DND-41 (cell line): Measurements from ENCODE around the gene SLC12A4.

Experiments used
- ATAC-seq: fragments of 200-7000 bp; cut with Tn5 transposase; 3 replicates; pipeline ENCODE4 v1.9.1; 2021; ENCODE audit warnings: low read depth; ENCODE audit not compliant: insufficient read depth
- DNase-seq: peaks from one replicate; pipeline ENCODE4 v3.0.0-alpha.2; 2020
- H2AFZ ChIP-seq: 2 replicates; pipeline ENCODE4 v1.6.0; 2012; ENCODE audit warnings: low read depth, low read length
- H3K27ac ChIP-seq: 2 replicates; pipeline ENCODE4 v1.5.1; 2012; ENCODE audit warnings: low read length, inconsistent platforms
- H3K27me3 ChIP-seq: fragments of 200-600 bp; sonication (generic); 2 replicates; pipeline ENCODE4 v1.6.0; 2012; ENCODE audit warnings: low read length, mild to moderate bottlenecking, inconsistent platforms; ENCODE audit not compliant: insufficient read depth, poor library complexity
- H3K36me3 ChIP-seq: 2 replicates; pipeline ENCODE4 v1.5.1; 2012; ENCODE audit warnings: low read length, inconsistent platforms; ENCODE audit not compliant: insufficient read depth
- H3K4me1 ChIP-seq: 2 replicates; pipeline ENCODE4 v1.5.1; 2012; ENCODE audit warnings: mild to moderate bottlenecking, low read length; ENCODE audit not compliant: insufficient read depth
- H3K4me2 ChIP-seq: 2 replicates; pipeline ENCODE4 v1.6.0; 2012; ENCODE audit warnings: mild to moderate bottlenecking, moderate library complexity, low read length, inconsistent platforms; ENCODE audit not compliant: insufficient read depth
- H3K4me3 ChIP-seq, 2 experiments: fragments of 200-600 bp in 1 of 2; shearing (Covaris generic) in 1 of 2; 2 replicates each; pipeline ENCODE4 v1.5.1; 2012 to 2016; ENCODE audit warnings: inconsistent platforms in 2 of 2, low read length in 2 of 2, mild to moderate bottlenecking in 2 of 2, low read depth in 1 of 2, moderate library complexity in 1 of 2
- H3K79me2 ChIP-seq: 2 replicates; pipeline ENCODE4 v1.6.0; 2012; ENCODE audit warnings: low read length, inconsistent platforms; ENCODE audit not compliant: insufficient read depth
- H3K9ac ChIP-seq: 2 replicates; pipeline ENCODE4 v1.6.0; 2012; ENCODE audit warnings: low read depth, mild to moderate bottlenecking, inconsistent platforms, low read length, moderate library complexity
- H3K9me3 ChIP-seq: 2 replicates; pipeline ENCODE4 v1.5.1; 2012; ENCODE audit warnings: low read length, moderate library complexity, mild to moderate bottlenecking, inconsistent platforms; ENCODE audit not compliant: insufficient read depth, severe bottlenecking
- H4K20me1 ChIP-seq: 2 replicates; pipeline ENCODE4 v1.6.0; 2012; ENCODE audit warnings: low read length; ENCODE audit not compliant: insufficient read depth
- EZH2 ChIP-seq: IDR thresholded peaks from 3 replicates; pipeline ENCODE4 v1.6.1; 2012; ENCODE audit warnings: borderline replicate concordance, low read depth, mild to moderate bottlenecking, moderate library complexity, low read length, inconsistent platforms; ENCODE audit not compliant: severe bottlenecking
- TF ChIP-seq, protein P1 (sequence below): IDR thresholded peaks from 2 replicates; pipeline ENCODE4 v1.5.1; 2012; ENCODE audit warnings: borderline replicate concordance, low read length, moderate library complexity, mild to moderate bottlenecking; ENCODE audit not compliant: poor library complexity, severe bottlenecking; ENCODE audit errors: extremely low read depth

Gene SLC12A4

DNA sequence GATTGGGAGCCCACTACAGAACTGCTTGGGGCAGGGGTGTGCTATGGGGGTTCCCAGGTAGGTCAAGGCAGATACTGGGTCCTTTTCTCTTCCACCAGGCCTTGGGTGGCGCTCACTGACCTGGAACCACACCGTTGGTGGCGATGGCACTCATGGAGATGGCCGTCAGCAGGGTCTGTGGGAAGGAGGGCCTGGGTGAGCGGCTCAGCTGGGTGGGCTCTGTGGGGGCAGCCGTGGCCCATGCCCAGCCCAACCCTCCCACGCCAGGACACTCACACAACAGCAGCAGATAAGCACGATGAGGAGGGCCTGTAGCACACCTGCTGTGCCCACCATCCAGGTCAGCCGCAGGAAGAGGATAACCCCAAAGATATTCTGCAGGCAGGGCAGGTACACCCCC, 10.8 kb downstream of the SLC12A4 start:
- Histone ChIP-seq H3K4me3 (no peak overlapping the region), H3K36me3 (peaks cover 57% of the 10 kb centered on the region), H3K27me3 (no peaks in the 10 kb centered on the region), H3K27ac (no peak overlapping the region), H3K4me2 (no peak overlapping the region), H3K4me1 (no peaks in the 10 kb centered on the region), H4K20me1 (no peaks in the 10 kb centered on the region), H2AFZ (no peak overlapping the region), H3K9me3 (no peaks in the 10 kb centered on the region), H3K9ac (no peak overlapping the region), H3K79me2 (no peaks in the 10 kb centered on the region)
- DNase-seq (no peak), ATAC-seq (no peak)
- TF ChIP-seq, protein P1, sequence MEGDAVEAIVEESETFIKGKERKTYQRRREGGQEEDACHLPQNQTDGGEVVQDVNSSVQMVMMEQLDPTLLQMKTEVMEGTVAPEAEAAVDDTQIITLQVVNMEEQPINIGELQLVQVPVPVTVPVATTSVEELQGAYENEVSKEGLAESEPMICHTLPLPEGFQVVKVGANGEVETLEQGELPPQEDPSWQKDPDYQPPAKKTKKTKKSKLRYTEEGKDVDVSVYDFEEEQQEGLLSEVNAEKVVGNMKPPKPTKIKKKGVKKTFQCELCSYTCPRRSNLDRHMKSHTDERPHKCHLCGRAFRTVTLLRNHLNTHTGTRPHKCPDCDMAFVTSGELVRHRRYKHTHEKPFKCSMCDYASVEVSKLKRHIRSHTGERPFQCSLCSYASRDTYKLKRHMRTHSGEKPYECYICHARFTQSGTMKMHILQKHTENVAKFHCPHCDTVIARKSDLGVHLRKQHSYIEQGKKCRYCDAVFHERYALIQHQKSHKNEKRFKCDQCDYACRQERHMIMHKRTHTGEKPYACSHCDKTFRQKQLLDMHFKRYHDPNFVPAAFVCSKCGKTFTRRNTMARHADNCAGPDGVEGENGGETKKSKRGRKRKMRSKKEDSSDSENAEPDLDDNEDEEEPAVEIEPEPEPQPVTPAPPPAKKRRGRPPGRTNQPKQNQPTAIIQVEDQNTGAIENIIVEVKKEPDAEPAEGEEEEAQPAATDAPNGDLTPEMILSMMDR = no peak
- TF ChIP-seq EZH2 = no peak

DNA sequence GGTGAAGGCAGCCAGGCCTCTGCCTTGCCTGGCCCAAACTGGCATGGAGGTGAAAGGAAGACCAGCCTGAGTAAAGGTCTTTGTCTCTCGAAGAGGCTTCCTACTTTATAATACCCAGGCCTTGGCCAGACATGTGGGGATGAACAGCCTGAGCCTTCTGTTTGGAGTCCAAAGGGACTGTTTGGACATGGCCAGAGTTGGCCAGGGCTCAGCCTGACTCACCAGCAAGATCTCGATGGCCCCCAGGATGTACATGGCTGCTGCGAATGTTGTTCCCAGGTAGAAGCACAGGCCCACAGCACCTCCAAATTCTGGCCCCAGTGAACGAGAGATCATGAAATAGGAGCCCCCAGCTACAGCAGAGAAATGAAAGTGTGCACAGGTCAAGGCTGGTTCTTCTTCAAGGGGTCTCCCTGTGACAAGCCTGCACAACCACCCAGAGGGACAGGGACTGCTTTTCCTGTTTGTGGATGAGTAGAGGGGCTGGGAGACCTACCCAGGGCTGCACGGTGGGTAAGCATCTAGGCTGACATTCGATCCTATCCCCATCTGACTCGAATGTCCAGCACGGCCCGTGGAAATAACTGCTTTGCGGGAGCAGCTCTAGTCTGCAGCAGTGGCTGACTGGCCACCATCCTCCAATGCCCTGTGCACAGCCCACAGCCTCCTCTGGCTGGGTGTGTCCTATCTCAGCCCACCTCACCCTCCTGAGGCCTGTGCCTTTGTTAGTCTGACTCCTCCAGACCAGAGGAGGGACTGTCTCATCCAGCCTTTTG, 13.8 kb downstream of the SLC12A4 start:
- no peak overlapping the region for H3K4me3 ChIP-seq
- ATAC-seq = no peak

DNA sequence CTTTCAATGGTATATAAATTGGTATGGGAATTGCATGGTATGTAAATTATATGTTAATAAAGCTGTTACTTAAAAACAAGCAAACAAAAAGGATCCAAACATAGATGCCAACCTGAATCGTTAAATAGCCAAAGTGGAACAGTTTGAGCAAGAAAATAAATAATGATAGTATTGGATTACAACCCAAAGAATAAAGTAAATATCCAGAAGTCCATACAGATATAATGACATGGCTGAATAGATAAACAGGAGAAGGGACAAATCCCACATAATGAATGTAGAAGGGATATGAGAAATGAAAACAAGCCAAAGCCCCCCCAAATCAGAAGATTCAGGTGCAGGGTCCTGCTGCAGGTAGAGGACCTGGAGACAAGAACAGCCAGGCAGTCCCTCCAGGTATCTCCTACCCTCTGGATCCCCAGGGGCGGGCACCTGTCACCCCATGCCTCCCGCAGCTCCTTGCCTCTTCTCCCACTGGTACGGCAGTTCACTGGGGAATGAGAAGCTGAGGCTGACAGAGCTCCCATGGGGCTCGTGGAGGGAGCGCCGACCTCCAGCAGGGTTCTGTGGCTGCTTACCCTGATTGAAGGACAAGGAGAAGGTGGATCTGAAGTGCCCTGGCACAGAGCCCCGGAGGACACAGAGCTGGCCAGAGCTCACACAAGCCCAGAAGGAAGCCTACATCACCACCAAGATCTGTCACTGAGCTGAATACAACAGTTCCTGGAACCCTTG, 14.6 kb downstream of the SLC12A4 start:
- H3K36me3 ChIP-seq = peaks cover 59% of the 10 kb centered on the region
- H4K20me1 ChIP-seq = no peaks in the 10 kb centered on the region

More for the DNA sequence above, 13.8 kb downstream of the SLC12A4 start:
- H2AFZ ChIP-seq = no peak overlapping the region
- H4K20me1 ChIP-seq = no peaks in the 10 kb centered on the region
- H3K9me3 ChIP-seq = no peaks in the 10 kb centered on the region
- no peaks in the 10 kb centered on the region for H3K27me3 ChIP-seq
- no peak overlapping the region for H3K4me2 ChIP-seq
- H3K36me3 ChIP-seq = peaks cover 57% of the 10 kb centered on the region
- DNase-seq = no peak
- TF ChIP-seq, protein P1 = no peak
- no peak for TF ChIP-seq EZH2
- H3K79me2 ChIP-seq = no peaks in the 10 kb centered on the region
- H3K27ac ChIP-seq = no peak overlapping the region
- no peak overlapping the region for H3K9ac ChIP-seq
- no peaks in the 10 kb centered on the region for H3K4me1 ChIP-seq

More for the DNA sequence above, 14.6 kb downstream of the SLC12A4 start:
- H3K4me2 ChIP-seq = no peak overlapping the region
- no peak overlapping the region for H3K9ac ChIP-seq
- no peaks in the 10 kb centered on the region for H3K4me1 ChIP-seq
- H3K27ac ChIP-seq = no peak overlapping the region
- TF ChIP-seq, protein P1 = no peak
- no peak for TF ChIP-seq EZH2
- ATAC-seq (no peak), DNase-seq (no peak)
- no peak overlapping the region for H2AFZ ChIP-seq
- H3K27me3 ChIP-seq = no peaks in the 10 kb centered on the region
- H3K79me2 ChIP-seq = no peaks in the 10 kb centered on the region
- no peak overlapping the region for H3K4me3 ChIP-seq
- H3K9me3 ChIP-seq = no peaks in the 10 kb centered on the region
